Keratinocyte (primary cell): ENCODE results near the gene KEL. TPM values are rescaled to one million over a fixed set of nuclear protein-coding genes. Genes with fewer than 3 reads are reported as not detected.

Source experiments
- DNase-seq: peaks from one replicate; pipeline ENCODE4 v3.0.0-alpha.2; 2011; ENCODE audit warnings: low read depth, missing footprints, low spot score
- FAIRE-seq: peaks from 2 replicates; lab custom pipeline; 2011; peaks lifted over from hg19 to GRCh38; lab: Jason Lieb, UNC
- H2AFZ ChIP-seq: 2 replicates; pipeline ENCODE4 v1.6.0; 2012; ENCODE audit warnings: low read length, control low read depth, inconsistent platforms; ENCODE audit not compliant: control insufficient read depth
- H3K27ac ChIP-seq: 2 replicates; pipeline ENCODE4 v1.5.1; 2011; ENCODE audit warnings: low read length; ENCODE audit not compliant: control insufficient read depth, insufficient read depth
- H3K27me3 ChIP-seq: 3 replicates; pipeline ENCODE4 v1.6.0; 2011; ENCODE audit warnings: low read length; ENCODE audit not compliant: control insufficient read depth, insufficient read depth; ENCODE audit errors: extremely low read depth
- H3K36me3 ChIP-seq, 2 experiments: 2 replicates in 1 of 2; 3 replicates in 1 of 2; pipeline ENCODE4 v1.5.1; 2011; ENCODE audit warnings: low read length in 2 of 2, mild to moderate bottlenecking in 1 of 2; ENCODE audit not compliant: control insufficient read depth in 2 of 2, insufficient read depth in 2 of 2; ENCODE audit errors: extremely low read depth in 1 of 2
- H3K4me1 ChIP-seq: 3 replicates; pipeline ENCODE4 v1.5.1; 2011; ENCODE audit warnings: low read length; ENCODE audit not compliant: control insufficient read depth, insufficient read depth; ENCODE audit errors: extremely low read depth
- H3K4me2 ChIP-seq: 3 replicates; pipeline ENCODE4 v1.6.0; 2011; ENCODE audit warnings: low read depth, low read length; ENCODE audit not compliant: control insufficient read depth, insufficient read depth; ENCODE audit errors: extremely low read depth
- H3K4me3 ChIP-seq, 3 experiments: fragments of 200-600 bp in 1 of 3; sonication (generic) in 1 of 3; 2 replicates in 2 of 3; 3 replicates in 1 of 3; pipeline ENCODE4 v1.5.1; 2011 to 2016; ENCODE audit warnings: low read length in 3 of 3, mild to moderate bottlenecking in 3 of 3, control low read depth in 2 of 3, inconsistent platforms in 1 of 3, low read depth in 1 of 3, mixed read lengths in 1 of 3, mixed run types in 1 of 3, moderate library complexity in 1 of 3; ENCODE audit not compliant: control insufficient read depth in 2 of 3, insufficient read depth in 2 of 3; ENCODE audit errors: extremely low read depth in 1 of 3
- H3K79me2 ChIP-seq: 2 replicates; pipeline ENCODE4 v1.6.0; 2012; ENCODE audit warnings: low read length; ENCODE audit not compliant: control insufficient read depth, insufficient read depth
- H3K9ac ChIP-seq: 3 replicates; pipeline ENCODE4 v1.6.0; 2011; ENCODE audit warnings: low read length; ENCODE audit not compliant: control insufficient read depth, insufficient read depth; ENCODE audit errors: extremely low read depth
- H3K9me1 ChIP-seq: 3 replicates; pipeline ENCODE4 v1.6.0; 2011; ENCODE audit warnings: low read length; ENCODE audit not compliant: control insufficient read depth, insufficient read depth; ENCODE audit errors: extremely low read depth
- H3K9me3 ChIP-seq: 2 replicates; pipeline ENCODE4 v1.5.1; 2012; ENCODE audit warnings: low read depth, low read length; ENCODE audit not compliant: control insufficient read depth
- H4K20me1 ChIP-seq: 3 replicates; pipeline ENCODE4 v1.6.0; 2011; ENCODE audit warnings: low read length; ENCODE audit not compliant: control insufficient read depth, insufficient read depth; ENCODE audit errors: extremely low read depth
- EZH2 ChIP-seq: IDR thresholded peaks from one replicate; pipeline ENCODE4 v1.6.1; 2012; ENCODE audit warnings: inconsistent platforms, mild to moderate bottlenecking, low read length, moderate library complexity
- dilution Hi-C: fragments of 300-500 bp; cut with MboI; formaldehyde crosslinking; loops from one replicate; pipeline ENCODE4 v1.7.0; 2020; ENCODE audit warnings: low sequenced_read_pairs; ENCODE audit not compliant: extremely low pct_ligation_motif_present
- polyA plus RNA-seq, 5 experiments: library from polyadenylated mRNA; depleted of rRNA in 3 of 5; stranded (reverse) in 3 of 5; stranded (forward) in 1 of 5; unstranded in 1 of 5; fragments of >200 nt; gene quantifications; 1 replicate in 1 of 5; 2 replicates in 3 of 5; 3 replicates in 1 of 5; pipeline versions ENCODE4 v1.2.1 to v1.2.3, GENCODE V29; 2011 to 2012; ENCODE audit warnings: missing spikeins in 2 of 5, low read depth in 1 of 5, low replicate concordance in 1 of 5
- TF ChIP-seq, protein P1 (sequence below), 3 experiments: IDR thresholded peaks in 1 of 3; conservative IDR thresholded peaks in 1 of 3; optimal IDR thresholded peaks in 1 of 3; 2 replicates in 2 of 3; 3 replicates in 1 of 3; pipeline versions ENCODE3 to v1.5.1; 2011; ENCODE audit warnings: low read length in 3 of 3, mild to moderate bottlenecking in 3 of 3, moderate library complexity in 2 of 3, control low read depth in 1 of 3, inconsistent platforms in 1 of 3; ENCODE audit not compliant: insufficient read depth in 2 of 3; ENCODE audit errors: extremely low read depth in 1 of 3

The KEL gene
- polyA plus RNA-seq, 1 donor (not counting 4 experiments of a cell fraction or from before 2014, with no cell fraction given) = 0.09 TPM

DNA sequence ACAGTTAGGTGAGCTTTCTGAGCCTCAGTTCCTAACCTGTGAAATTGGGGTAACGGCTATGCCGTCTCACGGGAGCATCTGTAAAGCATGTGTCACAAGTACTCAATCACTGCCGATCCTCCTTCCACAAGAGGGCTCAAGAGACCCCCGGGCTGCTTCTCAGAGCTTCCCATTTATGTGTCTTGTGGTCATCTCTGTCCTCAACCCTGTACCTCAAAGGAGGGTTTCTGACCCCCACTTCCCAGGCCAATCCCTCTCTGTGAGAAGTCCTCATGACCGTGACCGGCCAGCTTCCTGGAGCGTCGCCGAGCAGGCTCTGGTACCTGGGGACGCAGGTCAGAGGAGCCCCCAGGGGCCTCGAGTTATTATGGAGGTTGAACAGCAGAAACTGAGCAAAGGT is 28.1 kb downstream of the KEL start:
- Histone ChIP-seq H3K9ac (no peak overlapping the region), H3K27ac (no peak overlapping the region), H3K36me3 (no peaks in the 10 kb centered on the region), H3K9me3 (no peaks in the 10 kb centered on the region), H4K20me1 (no peaks in the 10 kb centered on the region), H2AFZ (no peak overlapping the region), H3K4me3 (no peak overlapping the region), H3K4me2 (no peak overlapping the region), H3K27me3 (no peaks in the 10 kb centered on the region), H3K4me1 (no peaks in the 10 kb centered on the region), H3K79me2 (no peaks in the 10 kb centered on the region), H3K9me1 (no peaks in the 10 kb centered on the region)
- dilution Hi-C loops = no loop called here
- DNase-seq (no peak), FAIRE-seq (no peak)
- TF ChIP-seq EZH2 = no peak

DNA sequence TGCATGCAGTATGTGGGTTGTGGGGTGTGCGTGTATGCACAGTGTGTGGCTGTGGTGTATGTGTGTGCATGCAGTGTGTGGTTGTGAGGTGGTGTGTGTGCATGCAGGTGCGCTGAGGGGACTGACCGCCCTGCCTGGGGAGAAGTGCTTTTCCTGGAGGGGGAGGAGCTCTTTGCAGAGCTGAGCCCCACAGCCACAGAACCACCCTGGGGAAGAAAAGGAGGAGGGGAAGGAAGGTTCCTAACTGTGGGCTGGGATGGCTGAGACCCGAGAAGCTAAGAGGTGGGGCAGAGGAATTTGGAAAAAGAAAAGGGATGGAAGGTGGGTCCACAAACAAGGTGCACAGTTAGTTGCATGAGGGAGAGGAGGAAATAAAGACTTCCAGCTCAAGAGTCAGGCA is 28.5 kb downstream of the KEL start, which contains the start of gene TRPV5:
TSS of gene TRPV5 (minus strand) at position 123 of the 400 bp plus-strand sequence. CDS start 287 bp downstream, outside the sequence.
- Histone ChIP-seq H3K9me3 (no peaks in the 10 kb centered on the region), H3K36me3 (no peaks in the 10 kb centered on the region), H3K4me2 (no peak within 1 kb of the TSS), H3K27ac (no peak within 1 kb of the TSS), H3K4me3 (no peak within 1 kb of the TSS), H3K79me2 (no peaks in the 10 kb centered on the region), H4K20me1 (no peaks in the 10 kb centered on the region), H3K4me1 (no peaks in the 10 kb centered on the region), H3K9ac (no peak within 1 kb of the TSS), H3K9me1 (no peaks in the 10 kb centered on the region), H3K27me3 (no peaks in the 10 kb centered on the region), H2AFZ (no peak within 1 kb of the TSS)
- TF ChIP-seq, protein P1, sequence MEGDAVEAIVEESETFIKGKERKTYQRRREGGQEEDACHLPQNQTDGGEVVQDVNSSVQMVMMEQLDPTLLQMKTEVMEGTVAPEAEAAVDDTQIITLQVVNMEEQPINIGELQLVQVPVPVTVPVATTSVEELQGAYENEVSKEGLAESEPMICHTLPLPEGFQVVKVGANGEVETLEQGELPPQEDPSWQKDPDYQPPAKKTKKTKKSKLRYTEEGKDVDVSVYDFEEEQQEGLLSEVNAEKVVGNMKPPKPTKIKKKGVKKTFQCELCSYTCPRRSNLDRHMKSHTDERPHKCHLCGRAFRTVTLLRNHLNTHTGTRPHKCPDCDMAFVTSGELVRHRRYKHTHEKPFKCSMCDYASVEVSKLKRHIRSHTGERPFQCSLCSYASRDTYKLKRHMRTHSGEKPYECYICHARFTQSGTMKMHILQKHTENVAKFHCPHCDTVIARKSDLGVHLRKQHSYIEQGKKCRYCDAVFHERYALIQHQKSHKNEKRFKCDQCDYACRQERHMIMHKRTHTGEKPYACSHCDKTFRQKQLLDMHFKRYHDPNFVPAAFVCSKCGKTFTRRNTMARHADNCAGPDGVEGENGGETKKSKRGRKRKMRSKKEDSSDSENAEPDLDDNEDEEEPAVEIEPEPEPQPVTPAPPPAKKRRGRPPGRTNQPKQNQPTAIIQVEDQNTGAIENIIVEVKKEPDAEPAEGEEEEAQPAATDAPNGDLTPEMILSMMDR (optimal IDR thresholded peaks at IDR 0.05 in 1 of 3, IDR thresholded peaks at IDR 0.05 in 1 of 3, conservative IDR thresholded peaks at IDR 0.05 in 1 of 3; ENCODE audit: extremely low read depth in 1 of 3, insufficient read depth in 2 of 3, low read length in 3 of 3) = no peak
- TF ChIP-seq EZH2 = no peak
- FAIRE-seq (no peak), DNase-seq (no peak)
- dilution Hi-C loops = no loop called here

DNA sequence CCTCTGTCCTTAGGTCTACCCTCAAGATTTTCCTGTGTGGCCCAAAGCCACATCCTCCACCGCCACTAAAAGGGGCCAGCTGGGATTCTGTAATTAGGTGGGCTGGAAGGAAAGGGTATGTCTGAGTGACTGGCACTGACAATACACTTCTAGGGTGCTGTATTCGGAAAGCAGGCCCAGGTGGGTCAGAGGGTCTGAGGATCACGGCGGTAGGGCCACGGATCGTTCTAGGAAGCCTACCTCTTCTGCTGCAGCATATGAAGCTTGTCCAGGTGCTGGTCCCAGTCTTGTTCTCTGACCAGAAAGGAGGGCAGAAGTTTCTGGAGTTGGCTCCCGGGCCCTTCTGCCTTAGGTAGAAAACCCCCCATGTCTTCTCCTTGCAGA is 29.1 kb downstream of the KEL start:
- no peak overlapping the region for H2AFZ ChIP-seq
- no peak overlapping the region for H3K9ac ChIP-seq
- H3K4me2 ChIP-seq = no peak overlapping the region
- H4K20me1 ChIP-seq = no peaks in the 10 kb centered on the region
- H3K27ac ChIP-seq = no peak overlapping the region
- H3K9me3 ChIP-seq = no peaks in the 10 kb centered on the region
- dilution Hi-C loops = no loop called here
- no peaks in the 10 kb centered on the region for H3K36me3 ChIP-seq
- H3K9me1 ChIP-seq = no peaks in the 10 kb centered on the region
- no peaks in the 10 kb centered on the region for H3K79me2 ChIP-seq
- H3K27me3 ChIP-seq = no peaks in the 10 kb centered on the region
- DNase-seq = no peak
- FAIRE-seq = no peak
- H3K4me1 ChIP-seq = no peaks in the 10 kb centered on the region
- TF ChIP-seq EZH2 = no peak
- TF ChIP-seq, protein P1 (optimal IDR thresholded peaks at IDR 0.05 in 1 of 3, IDR thresholded peaks at IDR 0.05 in 1 of 3, conservative IDR thresholded peaks at IDR 0.05 in 1 of 3; ENCODE audit: extremely low read depth in 1 of 3, insufficient read depth in 2 of 3, low read length in 3 of 3) = no peak
- H3K4me3 ChIP-seq = no peak overlapping the region
